Measurements from ENCODE around the gene JDP2.
"Not testable (repeated sequence)": the region's sequence is repeated elsewhere in the genome, so short reads cannot be mapped to it uniquely, and the experiment has no call there.

The JDP2 gene

DNA sequence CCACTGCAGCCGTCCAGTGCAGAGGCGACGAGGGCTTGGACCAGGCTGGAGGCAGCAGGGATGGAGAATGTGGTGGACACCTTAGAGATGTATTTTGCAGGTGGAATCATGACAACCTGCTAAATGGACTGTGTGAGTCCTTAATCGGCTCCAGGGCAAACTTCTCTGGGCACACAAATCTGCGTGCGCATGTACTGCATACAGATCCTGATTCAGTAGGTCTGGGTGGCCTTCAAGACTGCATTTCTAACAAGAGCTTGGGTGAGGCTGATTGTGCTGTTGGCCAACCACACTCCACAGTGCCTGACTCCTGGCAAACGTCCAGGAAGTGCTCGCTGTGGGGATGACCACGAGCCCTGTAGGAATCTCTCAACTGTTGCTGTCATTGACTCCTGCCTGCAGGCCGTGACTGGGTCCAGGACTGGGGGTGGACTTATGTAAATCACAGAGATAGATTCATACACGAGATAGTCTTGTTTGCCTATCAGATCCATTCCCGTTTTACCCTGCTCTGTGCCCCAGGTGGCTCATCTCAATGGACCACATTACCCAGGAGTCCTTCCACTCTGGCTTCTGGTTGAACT, 27.2 kb downstream of the JDP2 start:
- DNase-seq (ENCODE audit: low read depth in 3 of 3, low spot score in 1 of 3), result no peak

DNA sequence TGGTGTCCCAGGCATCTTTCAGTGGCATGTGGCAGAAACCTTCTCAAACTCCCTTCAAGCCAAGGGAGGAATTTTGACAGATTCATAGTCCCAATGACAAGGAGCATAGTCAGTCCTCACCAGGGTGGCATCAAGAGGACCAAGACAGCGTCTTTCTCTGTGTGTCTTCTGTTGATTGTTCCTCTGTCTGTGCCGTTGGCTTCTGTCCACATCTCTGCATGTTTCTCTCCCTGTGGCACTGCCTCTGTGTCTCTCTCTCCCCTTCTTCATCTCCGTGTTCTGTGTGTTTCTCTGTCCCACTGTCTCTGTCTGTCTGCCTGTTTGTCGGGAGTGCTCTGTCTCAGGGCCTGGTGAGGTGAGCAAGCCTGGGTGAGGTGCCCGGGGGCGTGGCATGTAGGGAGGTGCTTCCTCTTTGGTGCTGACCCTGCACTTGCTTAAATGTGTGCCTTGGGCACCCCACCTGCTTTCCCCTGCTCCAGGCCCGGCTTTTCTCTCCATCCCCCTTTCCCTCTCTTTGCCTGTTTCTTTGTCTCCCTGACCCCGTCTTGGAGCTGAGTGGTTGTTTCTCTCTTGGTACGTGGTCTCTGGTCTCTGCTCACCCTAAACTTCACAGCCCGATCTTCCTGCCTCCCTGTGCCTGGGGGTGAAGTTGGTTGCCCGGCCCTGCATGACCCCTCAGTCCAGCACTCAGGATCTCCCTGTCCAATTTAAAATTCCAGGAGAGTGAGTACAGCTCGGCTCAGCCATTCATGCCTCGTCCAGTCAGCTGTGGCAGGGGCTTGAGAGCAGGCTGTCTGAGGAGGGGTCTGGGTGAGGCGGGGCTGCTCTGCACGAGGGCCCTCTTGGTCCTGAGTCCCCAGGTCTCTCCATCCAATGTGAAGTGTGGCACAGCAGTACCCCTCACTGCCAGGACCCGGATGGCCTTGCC, 28.5 kb downstream of the JDP2 start:
- no peak for DNase-seq (ENCODE audit: low read depth in 3 of 3, low spot score in 1 of 3)

DNA sequence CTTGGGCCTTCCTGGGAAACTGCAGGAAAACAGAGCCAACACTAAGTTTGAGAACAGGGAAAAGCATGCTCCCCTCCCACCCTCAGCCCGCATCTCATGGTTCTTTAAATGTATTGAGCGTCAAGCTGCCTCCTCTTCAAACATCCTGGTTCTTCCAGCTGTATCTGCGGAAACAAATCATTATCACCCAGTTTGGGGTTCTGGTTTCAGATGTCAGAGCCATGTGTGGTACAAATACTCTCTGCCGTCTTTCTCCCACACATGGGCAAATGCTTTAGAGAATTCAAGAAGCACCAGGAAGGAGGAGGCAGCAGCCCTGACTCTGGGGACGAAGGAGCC, 29.1 kb downstream of the JDP2 start:
- no peak for DNase-seq (ENCODE audit: low read depth in 3 of 3, low spot score in 1 of 3)

DNA sequence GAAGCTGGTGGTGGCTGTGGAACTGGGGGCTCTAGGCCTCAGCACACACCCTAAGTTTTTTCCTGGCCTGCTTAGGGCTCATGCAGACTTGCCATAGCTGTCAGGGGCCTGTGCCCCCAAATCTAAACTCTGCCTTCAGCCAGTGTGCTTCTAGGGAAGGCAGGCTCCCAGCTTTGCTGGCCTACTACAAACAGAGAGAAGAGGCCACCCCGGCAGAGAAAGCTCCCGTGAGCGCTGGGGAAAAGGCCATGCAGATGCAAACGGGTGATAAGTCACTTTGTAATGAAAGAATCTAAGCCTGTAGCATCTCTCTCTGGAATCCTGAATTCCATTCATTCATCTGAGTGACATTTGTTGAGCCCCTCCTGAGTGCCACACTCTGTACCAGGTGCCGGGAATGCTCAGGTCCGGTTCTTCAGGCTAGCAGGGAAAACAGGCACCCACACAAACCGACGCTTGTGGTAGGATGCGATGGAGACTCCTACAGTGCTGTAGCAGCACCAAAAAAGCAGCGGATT, 29.9 kb downstream of the JDP2 start:
- DNase-seq (ENCODE audit: low read depth in 3 of 3, low spot score in 1 of 3), result no peak

DNA sequence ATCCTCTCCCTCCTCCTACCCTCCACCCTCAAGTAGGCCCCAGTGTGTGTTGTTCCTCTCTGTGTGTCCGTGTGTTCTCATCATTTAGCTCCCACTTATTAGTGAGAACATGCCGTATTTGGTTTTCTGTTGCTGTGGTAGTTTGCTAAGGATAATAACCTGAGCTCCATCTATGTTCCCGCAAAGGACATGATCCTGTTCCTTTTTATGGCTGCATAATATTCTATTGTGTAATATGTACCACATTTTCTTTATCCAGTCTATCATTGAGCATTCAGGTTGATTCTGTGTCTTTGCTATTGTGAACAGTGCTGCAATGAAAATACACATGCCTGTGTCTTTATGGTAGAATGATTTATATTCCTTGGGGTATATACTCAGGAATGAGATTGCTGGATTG, 30.5 kb downstream of the JDP2 start:
- no peak for DNase-seq (ENCODE audit: low read depth in 3 of 3, low spot score in 1 of 3)

DNA sequence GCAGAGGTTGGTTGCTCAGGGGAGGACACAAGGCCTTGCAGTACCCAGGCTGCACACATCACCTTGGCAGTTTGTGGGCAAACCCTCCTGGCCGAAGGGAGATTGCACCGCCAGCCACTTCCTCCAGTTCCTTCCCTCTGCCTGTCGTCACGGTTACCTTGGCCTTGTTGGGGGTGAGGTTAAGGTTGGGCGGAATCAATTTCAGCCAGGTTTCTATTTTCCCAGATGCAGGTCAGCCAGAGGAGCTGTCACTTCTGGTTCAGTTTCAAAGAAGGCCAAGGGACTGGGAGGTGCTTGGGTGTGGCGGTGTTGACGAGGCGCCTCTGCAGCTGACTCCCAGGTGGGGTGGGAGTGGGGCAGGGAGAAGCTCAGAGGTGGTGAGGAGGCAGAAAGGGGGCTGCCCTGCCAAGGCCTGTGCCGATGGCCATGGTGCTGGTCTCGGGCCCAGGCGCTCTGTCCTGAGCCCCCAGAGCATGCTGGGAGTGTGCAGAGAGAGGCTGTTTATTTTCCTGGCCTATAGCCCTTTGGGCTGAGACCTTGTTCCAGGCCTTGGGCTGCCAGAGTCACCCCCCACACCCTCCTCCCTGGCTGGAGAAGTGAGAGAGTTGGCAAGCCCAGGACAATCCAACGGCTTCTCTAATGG, 31.4 kb downstream of the JDP2 start:
- no peak for DNase-seq (ENCODE audit: low read depth in 3 of 3, low spot score in 1 of 3)

DNA sequence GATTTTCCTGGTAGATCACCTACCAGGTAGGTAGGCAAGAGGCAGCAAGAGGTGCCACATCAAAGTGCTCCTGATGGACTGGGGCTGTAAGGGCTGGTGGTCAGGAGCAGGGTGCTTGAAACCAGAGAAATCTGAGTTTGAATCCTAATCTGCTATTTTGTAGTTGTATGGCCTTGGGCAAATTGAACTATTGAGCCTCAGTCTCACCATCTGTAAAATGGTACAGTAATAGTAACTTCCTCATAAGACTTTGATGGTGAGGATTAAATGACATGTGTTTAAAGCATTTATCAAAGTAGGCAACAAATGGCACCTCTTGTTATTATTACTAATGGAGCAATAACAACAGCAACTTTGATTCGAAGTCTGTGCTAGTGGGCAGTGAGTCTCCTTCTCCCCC, 32.0 kb downstream of the JDP2 start:
- DNase-seq (ENCODE audit: low read depth in 3 of 3, low spot score in 1 of 3), result no peak

DNA sequence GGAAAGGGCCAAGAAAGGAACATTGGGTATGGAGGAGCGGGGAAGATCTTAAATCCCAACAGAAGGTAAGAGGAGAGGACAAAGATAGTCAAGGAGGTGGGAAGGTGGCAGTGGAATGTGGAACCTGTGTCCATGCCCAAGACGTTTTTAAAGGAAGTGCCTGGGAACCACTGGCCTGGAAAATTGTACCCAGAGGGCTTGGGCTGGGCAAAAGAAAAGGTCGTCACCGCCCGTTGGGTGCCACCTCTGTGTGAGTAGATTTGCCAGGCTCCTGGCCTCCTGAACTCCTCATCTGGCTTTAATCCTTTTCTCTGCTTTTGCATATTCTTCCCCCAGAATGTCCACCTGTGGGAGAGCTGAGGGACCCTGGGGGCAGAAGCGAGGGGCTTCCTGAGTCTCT, 32.6 kb downstream of the JDP2 start:
- DNase-seq (ENCODE audit: low read depth in 3 of 3, low spot score in 1 of 3), result no peak

DNA sequence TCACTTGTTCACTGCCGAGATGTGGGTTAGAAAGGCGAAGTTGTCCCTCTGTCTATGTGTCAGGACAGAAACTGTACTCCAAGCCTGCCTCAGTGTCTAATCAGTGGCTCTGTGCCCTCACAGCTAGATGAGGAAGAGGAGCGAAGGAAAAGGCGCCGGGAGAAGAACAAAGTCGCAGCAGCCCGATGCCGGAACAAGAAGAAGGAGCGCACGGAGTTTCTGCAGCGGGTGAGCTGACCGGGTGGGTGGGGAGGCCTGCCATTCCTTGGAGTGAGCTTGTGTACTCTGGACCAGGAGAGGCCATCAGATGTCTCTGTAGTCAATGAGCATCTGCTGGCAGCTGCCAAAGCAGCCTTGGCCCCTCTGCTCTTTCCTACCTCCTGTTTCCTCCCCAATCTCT, 33.5 kb downstream of the JDP2 start:
- no peak for DNase-seq (ENCODE audit: low read depth in 3 of 3, low spot score in 1 of 3)

DNA sequence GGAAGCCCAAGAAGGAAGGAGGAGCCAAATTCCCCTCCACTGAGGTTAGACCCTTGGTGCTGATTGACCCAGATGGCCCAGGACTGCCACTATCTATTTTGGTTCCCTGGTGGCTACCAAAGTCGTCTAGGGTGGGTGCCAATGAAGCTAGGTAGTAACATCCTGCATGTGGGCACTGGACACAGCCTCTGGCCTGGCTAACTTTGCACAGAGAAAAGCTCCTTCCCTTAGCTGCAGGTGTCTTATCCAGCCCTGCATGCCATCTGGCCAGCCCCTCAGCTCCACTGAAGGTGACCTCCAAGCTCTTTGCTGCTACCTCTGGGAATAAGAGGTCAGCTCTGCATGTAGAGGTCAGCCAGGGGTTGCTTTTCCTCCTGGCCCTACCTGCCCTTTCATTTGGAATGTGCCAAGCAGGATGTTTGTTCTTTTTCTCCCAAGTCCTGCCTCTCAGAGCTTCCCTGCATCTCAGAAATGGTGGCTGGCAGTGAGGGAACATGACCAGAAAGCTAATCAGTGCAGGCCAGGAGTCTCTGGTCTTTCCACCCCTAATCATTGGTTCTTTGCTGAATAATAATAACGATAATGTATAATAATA, 34.0 kb downstream of the JDP2 start:
- no peak for DNase-seq (ENCODE audit: low read depth in 3 of 3, low spot score in 1 of 3)

DNA sequence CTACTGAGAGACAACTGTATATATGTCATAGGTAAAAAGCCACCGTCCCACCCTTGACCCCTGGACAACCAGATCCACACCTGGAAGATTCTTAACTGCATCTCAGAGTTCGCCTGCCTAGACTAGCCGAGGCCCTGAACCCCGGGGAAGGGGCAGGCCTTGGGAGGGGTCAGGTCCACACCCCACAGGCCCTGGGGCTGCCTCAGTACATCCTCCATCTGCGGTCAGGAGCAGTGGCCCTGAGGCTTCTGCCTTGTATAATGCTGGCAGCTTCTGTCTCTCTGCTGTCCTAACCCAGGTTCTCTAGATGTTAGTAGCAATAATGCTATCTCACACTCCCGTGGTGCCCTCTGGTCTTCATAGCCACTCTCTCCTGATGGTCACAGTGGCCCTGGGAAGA, 36.8 kb downstream of the JDP2 start:
- no peak for DNase-seq (ENCODE audit: low read depth in 3 of 3, low spot score in 1 of 3)

DNA sequence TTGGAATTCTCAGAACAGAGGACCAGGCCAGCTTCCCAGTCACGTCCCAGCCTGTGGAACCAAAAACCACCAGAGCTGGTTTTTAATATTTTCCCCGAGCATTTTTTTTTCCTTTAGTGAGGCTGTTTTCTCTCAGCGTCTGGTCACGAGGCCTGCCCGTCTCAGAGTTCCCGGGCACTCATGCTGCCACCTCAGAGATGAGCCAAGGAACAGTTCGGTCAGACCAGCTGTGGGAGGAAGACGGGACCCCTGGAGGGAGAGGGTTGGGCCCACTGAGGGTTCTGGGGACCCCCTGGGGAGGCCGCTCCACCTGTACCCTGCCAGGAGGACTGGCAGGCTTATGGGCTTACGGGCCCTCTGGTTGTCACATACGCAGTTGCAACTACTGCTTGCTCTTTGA, 39.9 kb downstream of the JDP2 start:
- DNase-seq (ENCODE audit: low read depth in 3 of 3, low spot score in 1 of 3), result no peak

DNA sequence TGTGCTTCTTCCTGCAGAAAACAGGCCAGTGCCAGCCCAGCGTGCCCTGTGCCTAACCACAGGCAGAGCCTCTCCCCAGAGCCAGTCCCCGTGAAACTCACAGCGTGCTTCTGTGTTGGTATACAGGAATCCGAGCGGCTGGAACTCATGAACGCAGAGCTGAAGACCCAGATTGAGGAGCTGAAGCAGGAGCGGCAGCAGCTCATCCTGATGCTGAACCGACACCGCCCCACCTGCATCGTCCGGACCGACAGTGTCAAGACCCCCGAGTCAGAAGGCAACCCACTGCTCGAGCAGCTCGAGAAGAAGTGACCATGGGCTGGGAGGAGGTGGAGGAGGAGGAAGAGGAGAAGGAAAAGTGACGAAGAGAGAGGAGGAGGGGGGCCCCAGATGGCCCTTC, 41.3 kb downstream of the JDP2 start:
- DNase-seq (ENCODE audit: low read depth in 3 of 3, low spot score in 1 of 3), result no peak

DNA sequence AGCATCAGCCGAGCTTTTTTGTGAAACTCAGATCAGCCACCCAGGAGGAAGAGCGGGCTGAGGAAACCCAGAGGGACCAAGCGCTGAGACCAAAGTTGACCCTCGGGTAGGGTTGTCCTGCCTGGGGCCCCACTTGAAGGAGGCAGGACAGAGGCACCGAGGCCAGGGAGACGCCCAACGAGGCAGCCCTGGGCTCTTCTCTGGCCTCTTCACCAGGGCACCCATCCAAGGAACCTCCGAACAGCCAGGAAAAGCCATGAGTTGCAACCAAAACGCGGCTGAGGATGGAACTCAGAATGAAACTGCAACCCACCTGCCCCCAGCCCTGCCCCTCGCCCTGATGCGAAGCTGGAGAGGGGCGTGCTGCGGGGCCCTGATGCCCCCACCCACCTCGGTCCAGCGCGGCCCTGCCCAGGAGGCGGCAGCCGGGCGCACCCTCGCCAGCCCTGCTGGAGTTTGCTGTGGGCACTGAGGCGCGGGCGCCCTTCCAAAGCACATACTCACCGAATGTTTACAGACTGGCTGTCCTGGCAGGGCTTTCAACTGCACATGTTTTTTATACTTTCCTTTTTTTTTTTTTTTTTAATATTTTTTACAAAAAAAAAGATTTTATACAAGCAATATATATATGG, 41.9 kb downstream of the JDP2 start:
- no peak for DNase-seq (ENCODE audit: low read depth in 3 of 3, low spot score in 1 of 3)

DNA sequence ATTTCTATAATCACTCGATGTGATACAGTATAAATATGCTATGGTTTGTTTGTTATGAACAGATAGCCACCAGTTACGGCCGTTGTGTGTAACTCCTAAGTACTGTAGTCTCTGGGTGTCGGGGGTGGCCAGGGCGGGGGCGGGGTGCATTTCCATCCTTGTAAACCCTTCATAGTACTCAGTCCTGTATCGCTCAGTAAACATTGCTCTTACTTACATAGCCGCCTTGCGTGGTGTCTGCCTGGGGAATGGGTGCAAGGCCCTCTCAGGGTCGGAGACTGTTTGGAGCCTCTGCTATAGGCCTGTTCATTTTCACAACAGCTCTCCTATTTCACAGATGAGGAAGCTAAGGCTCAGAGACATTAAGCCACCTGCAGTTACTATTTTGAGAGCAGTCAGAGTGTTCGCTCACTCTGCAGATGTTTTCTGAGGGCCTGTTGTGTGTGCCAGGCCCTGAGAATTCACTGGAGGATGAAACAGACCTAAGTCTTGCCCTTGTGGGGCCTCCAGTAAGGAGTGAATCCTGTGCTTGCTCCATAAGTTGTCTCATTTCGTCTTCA, 42.5 kb downstream of the JDP2 start:
- no peak for DNase-seq (ENCODE audit: low read depth in 3 of 3, low spot score in 1 of 3)

DNA sequence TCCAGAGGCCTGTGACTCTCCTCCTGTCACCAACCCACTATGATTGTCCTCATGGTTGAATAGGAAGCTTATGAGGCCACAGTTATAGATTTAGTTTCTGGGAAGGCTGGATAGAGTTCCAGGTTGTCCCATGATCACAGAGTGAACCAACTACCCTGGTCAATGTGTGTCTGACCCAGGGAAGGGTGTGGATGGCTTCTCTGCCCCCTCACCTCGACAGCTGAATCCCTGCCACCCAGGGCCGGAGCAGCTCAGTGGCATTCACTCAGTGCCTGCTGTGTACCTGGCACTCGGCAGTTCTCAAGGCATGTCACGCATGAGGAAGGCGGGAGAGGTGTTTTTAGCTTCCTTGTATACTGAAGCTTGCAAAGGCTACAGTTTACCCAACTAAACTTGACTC, 43.2 kb downstream of the JDP2 start:
- no peak for DNase-seq (ENCODE audit: low read depth in 3 of 3, low spot score in 1 of 3)

DNA sequence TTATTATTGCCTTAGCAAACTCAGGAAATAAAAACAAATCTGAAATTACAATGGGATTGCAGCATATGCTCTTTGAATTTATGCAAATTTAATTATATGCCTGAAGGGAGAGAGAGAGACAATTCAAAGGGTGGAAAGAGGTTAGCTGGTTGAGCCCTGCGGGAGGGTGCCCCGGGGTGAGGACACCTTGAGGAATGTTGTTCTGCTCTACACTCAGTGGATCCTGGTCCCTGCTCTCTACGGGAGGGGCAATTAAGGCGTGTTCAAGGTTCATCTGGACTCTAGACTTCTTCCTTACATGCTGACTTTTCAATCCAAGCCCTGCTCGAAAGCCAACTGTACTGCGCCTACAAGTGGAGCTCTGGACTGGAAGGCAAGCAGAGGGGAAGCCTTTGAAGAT, 46.3 kb downstream of the JDP2 start:
- not testable (repeated sequence) for DNase-seq (ENCODE audit: low read depth in 3 of 3, low spot score in 1 of 3)

DNA sequence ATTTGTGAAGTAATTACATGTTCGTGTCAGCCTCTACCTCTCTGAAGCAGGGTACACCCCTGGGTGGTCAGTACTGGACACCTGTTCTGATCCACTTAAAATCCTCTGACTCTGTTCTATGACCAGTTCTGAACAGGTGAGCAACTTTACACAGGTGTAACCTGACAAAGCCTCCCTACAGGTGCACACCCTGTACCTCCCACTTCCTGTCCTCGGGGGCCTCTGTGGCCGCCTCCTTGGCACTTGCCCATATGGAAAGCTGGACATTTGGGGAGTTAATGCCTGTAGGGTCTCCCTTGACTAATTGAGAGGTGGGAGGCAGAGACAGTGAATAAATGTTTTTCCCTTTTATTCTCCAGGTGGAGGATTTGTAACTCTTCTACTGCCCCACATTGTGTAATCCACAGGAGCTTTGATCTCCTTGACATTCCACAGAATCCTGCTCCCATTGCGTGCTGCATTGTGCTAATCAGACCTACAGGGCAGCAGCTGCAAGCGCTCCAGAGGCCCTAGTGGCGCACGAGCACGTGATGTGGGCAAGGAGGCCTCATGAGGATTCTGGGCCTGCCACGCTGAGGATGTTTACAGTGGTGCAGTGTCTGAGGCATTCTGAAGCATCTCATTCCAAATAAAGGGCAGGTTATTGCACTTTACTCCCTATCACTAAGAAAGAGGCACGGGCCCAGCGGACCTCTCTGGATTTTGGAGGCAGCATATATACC, 48.6 kb downstream of the JDP2 start:
- DNase-seq (ENCODE audit: low read depth in 3 of 3, low spot score in 1 of 3), result no peak

DNA sequence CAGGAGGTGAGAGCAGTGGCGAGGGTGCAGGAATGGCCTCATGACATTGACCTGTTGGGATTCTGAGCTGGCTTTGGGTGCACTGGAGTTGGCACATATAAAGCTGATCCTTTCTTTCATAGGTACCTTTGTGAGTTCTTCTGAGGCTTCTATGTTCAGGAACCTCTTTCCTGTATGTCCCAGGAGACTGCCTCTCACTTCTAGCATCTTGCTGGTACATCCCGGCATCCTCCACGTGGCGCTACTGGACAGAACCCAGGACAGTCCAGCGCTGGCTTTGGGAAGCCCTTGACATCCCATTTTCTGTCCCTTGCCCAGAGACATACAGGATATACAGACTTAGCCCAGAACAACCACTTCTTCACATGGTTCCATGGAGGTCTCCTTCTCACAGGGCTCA, 50.1 kb downstream of the JDP2 start:
- DNase-seq (ENCODE audit: low read depth in 3 of 3, low spot score in 1 of 3), result no peak

DNA sequence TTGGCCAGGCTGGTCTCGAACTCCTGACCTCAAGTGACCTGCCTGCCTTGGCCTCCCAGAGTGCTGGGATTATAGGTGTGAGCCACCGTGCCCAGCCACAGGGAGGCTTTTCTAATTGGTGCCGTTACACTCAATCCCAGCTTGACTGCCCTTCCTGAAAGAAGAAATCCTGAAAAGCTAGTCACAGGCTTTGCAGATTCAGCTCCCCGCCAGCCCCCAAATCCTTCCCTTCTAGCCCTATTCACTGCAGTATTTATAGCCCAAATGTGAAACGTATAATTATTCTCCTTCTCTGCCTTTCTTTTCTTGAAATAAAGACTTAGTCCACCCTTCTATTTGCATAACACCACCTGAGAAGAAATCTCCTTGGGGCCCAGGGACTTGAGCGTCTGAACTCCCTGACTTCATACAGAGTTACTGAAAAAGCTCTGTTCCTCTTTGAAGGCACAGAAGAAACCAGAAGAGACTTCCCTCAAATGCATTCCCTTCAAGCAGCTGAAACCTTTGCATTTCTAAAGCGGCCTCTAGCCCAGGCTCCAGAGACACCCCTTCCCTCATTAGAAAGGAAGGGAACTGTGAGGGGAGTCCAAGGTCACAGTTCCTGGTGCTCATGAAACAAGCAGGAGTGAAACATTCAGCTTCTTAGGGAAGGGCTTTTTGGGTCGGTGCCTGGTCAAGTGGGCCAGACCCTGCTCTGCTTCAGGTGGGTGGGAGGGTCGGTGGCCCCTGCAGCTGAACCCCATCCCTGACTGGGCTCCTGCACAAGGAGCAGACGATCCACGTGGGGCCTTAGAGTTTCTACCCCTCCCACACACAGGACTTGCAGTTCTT, 52.2 kb downstream of the JDP2 start:
- no peak for DNase-seq (ENCODE audit: low read depth in 3 of 3, low spot score in 1 of 3)
